Thyroid gland (tissue), 4 donors: ENCODE measurements around the gene VWA2.

Experiments used
- POLR2A ChIP-seq, 2 donors: fragments of 450-650 bp; IDR thresholded peaks; one replicate each; pipeline ENCODE4 v1.6.1; 2017; ENCODE audit warnings: antibody characterized with exemption in 2 of 2, mild to moderate bottlenecking in 2 of 2, moderate library complexity in 1 of 2
- TF ChIP-seq, protein P1 (sequence below), 6 experiments: fragments of 200-600 bp in 3 of 6; fragments of 450-650 bp in 3 of 6; sonication (generic) in 3 of 6; IDR thresholded peaks; one replicate each; pipeline ENCODE4 v1.5.1; 2016 to 2019; ENCODE audit warnings: antibody characterized with exemption in 6 of 6, mild to moderate bottlenecking in 2 of 6, inconsistent platforms in 1 of 6, moderate library complexity in 1 of 6

DNA sequence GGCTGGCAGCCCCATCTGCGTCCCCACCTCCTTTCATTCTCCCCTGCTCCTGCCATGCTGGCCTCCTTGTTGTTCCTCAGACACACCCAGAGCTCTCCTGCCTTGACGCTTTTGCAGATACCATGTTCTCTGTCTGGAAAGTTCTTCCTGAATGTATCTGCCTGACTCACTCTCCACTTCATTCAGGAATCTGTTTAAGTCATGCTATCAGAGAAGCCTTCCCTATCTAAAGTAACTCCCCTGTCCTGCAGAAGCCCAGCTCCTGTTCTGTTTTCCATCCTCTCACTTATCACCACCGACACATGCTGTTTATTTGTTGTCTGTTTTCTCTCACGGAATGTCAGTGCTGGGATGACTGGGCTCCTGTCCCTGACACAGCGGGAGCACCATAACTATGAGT lies 83.3 kb downstream of the VWA2 start:
- TF ChIP-seq, protein P1, sequence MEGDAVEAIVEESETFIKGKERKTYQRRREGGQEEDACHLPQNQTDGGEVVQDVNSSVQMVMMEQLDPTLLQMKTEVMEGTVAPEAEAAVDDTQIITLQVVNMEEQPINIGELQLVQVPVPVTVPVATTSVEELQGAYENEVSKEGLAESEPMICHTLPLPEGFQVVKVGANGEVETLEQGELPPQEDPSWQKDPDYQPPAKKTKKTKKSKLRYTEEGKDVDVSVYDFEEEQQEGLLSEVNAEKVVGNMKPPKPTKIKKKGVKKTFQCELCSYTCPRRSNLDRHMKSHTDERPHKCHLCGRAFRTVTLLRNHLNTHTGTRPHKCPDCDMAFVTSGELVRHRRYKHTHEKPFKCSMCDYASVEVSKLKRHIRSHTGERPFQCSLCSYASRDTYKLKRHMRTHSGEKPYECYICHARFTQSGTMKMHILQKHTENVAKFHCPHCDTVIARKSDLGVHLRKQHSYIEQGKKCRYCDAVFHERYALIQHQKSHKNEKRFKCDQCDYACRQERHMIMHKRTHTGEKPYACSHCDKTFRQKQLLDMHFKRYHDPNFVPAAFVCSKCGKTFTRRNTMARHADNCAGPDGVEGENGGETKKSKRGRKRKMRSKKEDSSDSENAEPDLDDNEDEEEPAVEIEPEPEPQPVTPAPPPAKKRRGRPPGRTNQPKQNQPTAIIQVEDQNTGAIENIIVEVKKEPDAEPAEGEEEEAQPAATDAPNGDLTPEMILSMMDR (IDR thresholded peaks at IDR 0.05) = no peak
- no peak for TF ChIP-seq POLR2A (IDR thresholded peaks at IDR 0.05)
